GM18951 (cell line): ENCODE results near the gene RPL6.

Experiments
- POLR2A ChIP-seq: IDR thresholded peaks from 4 replicates; pipeline ENCODE4 v1.6.1; 2011; ENCODE audit warnings: mild to moderate bottlenecking; ENCODE audit not compliant: insufficient read length, insufficient read depth; ENCODE audit errors: extremely low read depth
- in situ Hi-C: fragments of 300-500 bp; cut with MboI; formaldehyde crosslinking; loops from one replicate; pipeline ENCODE4 v1.12.0; 2022; ENCODE audit warnings: low sequenced_read_pairs, mixed read lengths, inconsistent platforms; ENCODE audit not compliant: unreplicated experiment

The RPL6 gene

GRCh38 chr12:112375105-112375504 lies 34.3 kb downstream of the RPL6 start:
- in situ Hi-C loops, result loop anchor here (25.0 kb wide), 1 partner anchor 438 kb away; no protein-coding TSS in a partner anchor
- no peak for TF ChIP-seq POLR2A

- no peak for TF ChIP-seq POLR2A
- in situ Hi-C loops, result no loop called here
Measured at GRCh38 chr12:112374166-112374740, 35.2 kb downstream of the RPL6 start.

DNA sequence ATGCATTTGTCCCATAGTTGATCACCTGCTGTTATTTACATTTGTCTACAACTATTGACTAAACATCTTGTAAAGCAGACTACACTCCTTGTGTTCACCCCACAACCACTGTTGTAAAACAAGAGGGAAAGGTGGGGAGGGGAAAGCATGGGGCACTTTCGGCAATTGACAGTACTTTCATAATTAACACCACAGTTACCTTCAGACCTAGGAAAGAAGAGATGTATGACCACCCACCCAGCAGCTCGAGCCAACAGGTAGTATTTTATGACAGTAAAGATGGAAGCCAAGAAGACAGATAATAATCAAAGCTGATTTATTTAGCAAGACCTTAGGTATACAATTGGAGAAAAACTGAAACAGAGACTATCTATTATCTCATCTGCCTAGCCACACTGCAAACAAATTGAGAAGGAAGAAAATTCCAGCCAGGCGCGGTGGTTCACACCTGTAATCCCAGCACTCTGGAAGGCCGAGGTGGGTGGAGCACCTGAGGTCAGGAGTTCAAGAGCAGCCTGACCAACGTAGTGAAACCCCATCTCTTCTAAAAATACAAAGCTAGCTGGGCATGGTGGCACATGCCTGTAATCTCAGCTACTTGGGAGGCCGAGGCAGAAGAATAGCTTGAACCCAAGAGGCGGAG lies 38.4 kb downstream of the RPL6 start:
- in situ Hi-C loops, result no loop called here
- no peak for TF ChIP-seq POLR2A

DNA sequence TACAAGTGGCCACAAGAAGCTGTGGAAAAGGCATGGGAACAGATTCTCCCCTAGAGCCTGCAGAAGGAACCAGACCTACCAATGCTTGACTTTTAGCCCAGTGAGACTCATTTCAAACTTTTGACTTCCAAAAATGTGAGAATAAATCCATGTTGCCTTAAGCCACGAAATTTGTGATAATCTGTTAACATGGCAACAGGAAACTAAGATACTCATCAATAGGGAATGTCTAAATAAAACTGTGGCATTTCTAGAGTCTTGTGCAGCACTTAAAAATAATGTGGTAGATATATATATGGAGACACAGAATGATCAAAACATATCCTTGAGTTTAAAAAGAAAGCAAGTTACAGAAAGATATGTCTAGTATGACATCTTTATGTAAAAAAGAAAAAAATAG lies 39.2 kb downstream of the RPL6 start:
- in situ Hi-C loops, result no loop called here
- TF ChIP-seq POLR2A, result no peak

- TF ChIP-seq POLR2A, result no peak
- in situ Hi-C loops, result no loop called here
Measured at GRCh38 chr12:112368856-112369255, 40.5 kb downstream of the RPL6 start.

DNA sequence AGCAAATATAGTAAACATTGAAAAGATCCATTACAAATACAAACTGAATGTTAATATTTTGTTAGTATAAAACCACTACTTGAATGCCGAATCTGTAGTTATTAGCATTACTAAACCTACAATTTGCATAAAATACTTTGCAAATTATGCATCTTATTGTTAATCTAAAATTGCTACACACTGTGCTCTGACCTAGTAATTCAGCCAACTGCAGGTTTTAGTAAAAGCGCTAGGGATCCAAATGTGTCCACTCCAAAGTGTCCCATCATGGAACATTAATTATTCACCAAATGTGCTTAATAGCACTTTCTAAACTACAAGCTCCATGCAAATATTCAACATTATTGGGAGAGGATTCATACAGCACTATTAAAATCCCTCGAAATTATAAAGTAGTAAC lies 41.4 kb downstream of the RPL6 start:
- no peak for TF ChIP-seq POLR2A
- in situ Hi-C loops, result no loop called here

- no peak for TF ChIP-seq POLR2A
- in situ Hi-C loops, result no loop called here
Measured at GRCh38 chr12:112362310-112362709, 47.1 kb downstream of the RPL6 start.

DNA sequence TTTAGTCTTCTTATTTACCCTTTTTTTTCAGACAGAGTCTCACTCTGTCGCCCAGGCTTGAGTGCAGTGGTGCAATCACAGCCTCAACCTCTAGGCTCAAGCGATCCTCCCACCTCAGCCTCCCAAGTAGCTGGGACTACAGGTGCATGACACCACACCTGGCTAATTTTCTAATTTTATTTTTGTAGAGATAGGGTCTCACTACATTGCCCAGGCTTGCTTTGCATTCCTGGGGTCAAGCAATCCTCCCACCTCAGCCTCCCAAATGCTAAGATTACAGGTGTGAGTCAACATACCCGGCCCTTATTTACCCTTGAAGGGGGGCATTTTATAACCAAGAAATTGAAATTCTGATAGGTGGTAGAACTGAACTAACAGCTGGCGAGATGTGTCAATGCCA lies 48.1 kb downstream of the RPL6 start:
- in situ Hi-C loops, result no loop called here
- TF ChIP-seq POLR2A, result no peak

GRCh38 chr12:112359290-112359689 lies 50.1 kb downstream of the RPL6 start:
- in situ Hi-C loops, result no loop called here
- no peak for TF ChIP-seq POLR2A

DNA sequence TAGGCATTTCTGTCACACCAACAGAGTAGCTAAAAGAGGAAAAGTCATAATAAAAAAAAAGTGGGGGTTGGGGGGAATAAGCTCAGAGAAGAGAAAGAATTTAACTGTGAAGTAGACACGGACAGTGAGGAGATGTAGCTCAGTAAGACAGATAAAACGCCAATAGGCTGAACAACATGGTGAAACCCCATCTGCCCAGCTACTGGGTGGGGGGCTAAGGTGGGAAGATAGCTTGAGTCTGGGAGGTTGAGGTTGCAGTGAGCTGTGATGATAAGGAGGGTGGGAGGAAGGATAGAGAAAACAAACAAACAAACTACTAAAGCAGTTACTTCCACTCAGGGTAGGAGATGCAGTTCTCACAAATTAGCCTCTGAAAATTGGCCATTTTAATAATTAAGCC lies 52.2 kb downstream of the RPL6 start:
- in situ Hi-C loops, result no loop called here
- no peak for TF ChIP-seq POLR2A
